HPDE6-E6E7 (cell line): ENCODE results near the gene PCK2.

ENCODE experiments used
- DNase-seq: peaks from one replicate; pipeline ENCODE4 v3.0.0; 2011; ENCODE audit warnings: missing footprints; ENCODE audit errors: extremely low spot score

Gene PCK2

GRCh38 chr14:24075485-24076301 lies 18.4 kb upstream of the PCK2 start:
- no peak for DNase-seq

DNA sequence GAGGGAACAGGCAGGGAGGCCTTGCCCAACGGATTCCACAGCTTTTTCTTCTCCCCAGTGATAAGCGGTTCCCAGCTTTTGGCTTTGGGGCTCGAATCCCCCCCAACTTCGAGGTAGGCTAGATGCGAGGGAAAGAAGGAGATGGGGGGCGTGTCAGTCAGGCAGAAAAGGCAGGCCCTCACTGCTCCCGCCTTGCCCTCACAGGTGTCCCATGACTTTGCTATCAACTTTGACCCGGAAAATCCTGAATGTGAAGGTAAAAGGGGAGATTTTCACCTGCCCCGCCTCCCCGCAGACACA lies 17.9 kb upstream of the PCK2 start:
- no peak for DNase-seq

GRCh38 chr14:24077086-24077485 lies 17.0 kb upstream of the PCK2 start:
- no peak for DNase-seq

DNA sequence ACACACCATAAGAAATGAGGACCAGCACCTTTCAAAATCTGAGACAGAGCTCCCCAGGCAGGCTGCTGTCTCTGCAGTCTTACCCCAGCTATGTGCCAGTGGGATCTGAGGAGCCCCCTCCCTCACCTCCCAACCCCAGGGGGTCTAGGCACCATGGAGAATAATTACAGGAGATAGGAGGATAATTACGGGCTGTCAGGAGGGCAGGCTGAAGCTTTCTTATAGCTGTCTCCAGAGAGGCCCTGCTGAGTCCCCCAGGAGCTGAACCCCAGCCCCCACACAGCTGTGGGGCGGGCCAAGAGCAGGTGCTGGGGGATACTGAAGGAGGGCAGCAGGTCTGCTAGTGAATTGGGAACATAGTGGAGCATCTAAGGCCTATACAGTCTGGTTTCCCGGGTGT lies 16.0 kb upstream of the PCK2 start:
- no peak for DNase-seq

- DNase-seq: no peak
These were observed 14.5 kb upstream of the PCK2 start for GRCh38 chr14:24079491-24080141.

- DNase-seq: no peak
These were observed 14.0 kb upstream of the PCK2 start for GRCh38 chr14:24080142-24080530.

- peak; percentile 51 for DNase-seq
These were observed 13.0 kb upstream of the PCK2 start for GRCh38 chr14:24080888-24081738.

DNA sequence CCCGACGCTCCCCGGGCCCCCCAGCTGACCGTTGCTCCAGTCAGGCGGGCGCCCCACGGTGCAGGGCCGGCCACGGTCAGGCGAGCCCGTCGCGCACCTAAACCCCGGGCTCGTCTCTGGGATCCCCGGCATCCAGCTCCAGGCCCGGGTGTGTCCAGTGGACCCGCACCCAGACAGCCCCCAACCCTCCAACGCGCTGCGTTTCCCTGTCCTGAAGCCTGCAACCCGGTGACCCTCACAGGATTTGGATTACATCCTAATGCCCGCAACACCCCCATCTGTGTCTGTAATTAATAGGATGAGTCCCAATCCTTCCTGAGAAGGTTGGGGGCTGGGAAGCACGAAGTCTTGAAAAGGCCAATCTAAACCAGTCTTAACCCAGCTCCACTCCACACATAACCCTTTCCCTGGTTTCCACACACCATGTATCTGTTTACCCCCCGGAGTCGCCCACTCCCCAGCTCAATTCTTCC lies 12.3 kb upstream of the PCK2 start:
- no peak for DNase-seq

GRCh38 chr14:24082411-24083080 lies 11.6 kb upstream of the PCK2 start:
- no peak for DNase-seq

GRCh38 chr14:24083462-24083861 lies 10.6 kb upstream of the PCK2 start:
- no peak for DNase-seq

- no peak for DNase-seq
These were observed 9.7 kb upstream of the PCK2 start for GRCh38 chr14:24084440-24084839.

- no peak for DNase-seq
These were observed 8.9 kb upstream of the PCK2 start for GRCh38 chr14:24085215-24085614.

DNA sequence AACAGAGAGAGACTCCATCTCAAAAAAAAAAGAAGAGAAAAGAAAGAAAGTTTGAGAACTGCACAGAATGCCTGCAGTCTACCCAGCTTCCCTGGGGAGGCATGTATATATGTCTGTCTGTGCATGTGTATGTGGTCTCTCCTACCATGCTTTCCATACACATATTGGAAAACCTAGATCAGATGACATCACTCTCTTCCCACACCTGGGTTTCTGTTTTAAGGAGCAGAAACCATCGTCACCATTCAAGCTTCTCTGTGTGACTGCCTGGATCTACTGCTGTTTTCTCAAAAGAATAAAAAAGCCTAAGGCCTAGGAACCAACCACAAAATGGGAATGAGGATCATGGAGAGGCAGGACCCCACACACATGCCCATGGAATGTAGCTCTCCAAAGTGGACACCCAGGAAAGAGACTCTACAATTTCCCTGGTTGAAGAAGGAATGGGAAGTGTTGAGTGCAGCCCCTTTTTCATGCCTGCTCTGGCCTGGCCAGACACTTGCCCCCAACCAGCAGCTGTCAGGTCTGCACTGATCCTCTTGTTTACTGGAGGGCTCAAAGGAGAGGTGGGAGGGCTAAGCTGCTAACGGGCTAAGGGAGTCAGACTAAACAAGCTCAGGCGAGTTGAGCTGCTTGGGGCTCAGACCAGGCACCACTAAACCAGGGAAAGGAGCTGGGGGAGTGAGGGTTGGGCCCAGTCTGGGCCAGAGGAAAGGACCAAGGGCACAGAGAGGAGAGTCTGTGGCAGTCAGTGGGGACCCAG lies 7.7 kb upstream of the PCK2 start:
- no peak for DNase-seq

- DNase-seq: no peak
These were observed 7.1 kb upstream of the PCK2 start for GRCh38 chr14:24087004-24087403.

DNA sequence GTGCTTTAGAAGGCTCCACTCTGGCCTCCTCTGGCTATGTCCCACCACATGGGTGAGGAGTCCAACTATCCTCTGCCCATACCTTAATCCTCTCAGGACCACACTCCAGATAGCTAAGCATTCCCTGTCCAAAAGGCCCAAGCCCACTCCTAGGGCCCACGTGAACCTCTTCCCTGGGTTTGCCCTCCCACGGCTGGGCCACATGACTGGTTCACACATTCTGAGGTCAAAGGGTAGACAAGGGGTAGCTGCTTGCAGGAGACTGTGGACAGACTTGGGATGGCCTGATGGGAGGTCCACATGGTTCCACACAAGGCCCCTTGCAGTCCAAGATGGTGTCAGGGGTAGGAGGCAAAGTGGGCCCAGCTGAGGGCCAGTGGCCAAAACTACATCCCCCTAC lies 6.0 kb upstream of the PCK2 start:
- no peak for DNase-seq

- DNase-seq: no peak
These were observed 4.2 kb upstream of the PCK2 start for GRCh38 chr14:24089890-24090289.

DNA sequence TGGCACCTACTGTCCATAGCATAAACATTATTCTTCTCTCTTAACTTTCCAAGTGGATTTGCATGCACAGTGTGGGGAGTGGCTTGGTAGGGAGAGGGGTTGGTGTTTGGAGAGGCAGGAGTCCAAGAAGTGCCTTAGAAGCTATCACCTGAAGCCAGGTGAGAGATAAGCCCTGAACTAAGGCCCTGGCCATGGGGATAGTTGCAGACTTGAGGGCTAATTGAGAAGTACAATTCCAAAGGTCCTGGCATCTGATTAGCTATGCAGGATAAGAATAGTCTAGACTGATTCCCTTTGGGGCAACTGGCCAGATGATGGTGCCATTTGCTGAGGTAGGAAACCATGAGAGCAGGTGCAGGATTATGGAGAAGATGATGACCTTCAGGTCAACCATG lies 2.0 kb upstream of the PCK2 start:
- DNase-seq: no peak

DNA sequence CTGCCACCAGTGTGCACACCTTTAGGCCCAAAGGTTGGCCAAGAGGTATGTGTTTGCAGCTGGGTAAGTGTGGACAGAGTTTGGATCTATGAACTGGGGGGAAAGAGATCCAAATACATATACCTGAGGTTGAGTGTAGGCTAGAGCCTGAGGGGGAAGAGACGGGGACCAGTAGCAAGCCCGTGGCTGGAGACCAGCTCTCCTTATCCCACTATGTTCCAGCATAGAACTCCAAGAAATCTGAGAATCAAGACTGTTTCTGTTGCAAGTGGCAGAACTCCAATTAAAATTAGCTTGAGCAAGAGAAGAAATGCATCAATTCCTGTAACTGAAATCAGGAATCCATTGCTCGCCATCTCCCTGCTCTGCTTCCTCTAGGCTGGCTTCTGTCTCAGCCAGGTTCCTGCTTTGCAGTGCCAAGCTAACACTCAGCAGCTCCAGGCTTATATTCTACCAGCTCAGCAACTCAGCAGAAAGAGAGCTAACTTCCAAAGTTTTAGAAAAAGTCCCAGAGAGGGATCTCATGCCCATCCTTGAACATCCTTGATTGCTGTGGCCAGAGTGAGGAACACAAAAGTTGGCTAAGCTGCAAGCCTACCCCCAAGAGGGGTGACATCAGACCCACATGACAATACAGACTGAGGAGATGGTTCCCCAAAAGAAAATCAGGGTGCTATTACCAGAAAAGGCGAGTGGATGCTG lies 1.5 kb upstream of the PCK2 start:
- no peak for DNase-seq

DNA sequence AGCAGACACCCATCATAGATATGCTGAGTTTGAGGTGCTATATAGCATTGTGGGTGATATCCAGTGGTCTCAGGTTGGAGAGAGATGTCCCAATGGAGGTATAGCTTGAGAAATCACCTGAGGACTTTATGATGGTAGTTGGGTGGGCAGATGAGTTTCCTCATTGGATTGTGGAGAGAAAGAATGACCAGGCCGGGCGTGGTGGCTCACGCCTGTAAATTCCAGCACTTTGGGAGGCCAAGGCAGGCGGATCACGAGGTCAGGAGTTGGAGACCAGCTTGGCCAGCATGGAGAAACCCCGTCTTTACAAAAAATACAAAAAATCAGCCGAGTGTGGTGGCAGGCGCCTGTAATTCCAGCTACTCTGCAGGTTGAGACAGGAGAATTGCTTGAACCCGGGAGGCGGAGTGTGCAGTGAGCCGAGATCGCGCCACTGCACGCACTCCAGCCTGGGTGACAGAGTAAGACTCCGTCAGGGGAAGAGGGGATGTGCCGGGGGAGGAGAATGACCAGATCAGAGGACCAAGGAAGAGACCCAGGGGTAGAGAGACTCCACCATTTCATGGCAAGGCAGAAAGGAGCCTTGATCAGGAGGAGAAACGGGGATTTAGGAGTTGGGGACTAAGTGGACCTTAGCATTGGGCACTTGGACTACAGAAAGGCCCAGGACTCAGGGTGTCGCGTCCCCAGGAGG lies 757 bp upstream of the PCK2 start:
- DNase-seq: no peak

GRCh38 chr14:24094841-24095270 lies 745 bp downstream of the PCK2 start:
- DNase-seq: no peak
